ENCODE results near the gene GORASP2.

DNA sequence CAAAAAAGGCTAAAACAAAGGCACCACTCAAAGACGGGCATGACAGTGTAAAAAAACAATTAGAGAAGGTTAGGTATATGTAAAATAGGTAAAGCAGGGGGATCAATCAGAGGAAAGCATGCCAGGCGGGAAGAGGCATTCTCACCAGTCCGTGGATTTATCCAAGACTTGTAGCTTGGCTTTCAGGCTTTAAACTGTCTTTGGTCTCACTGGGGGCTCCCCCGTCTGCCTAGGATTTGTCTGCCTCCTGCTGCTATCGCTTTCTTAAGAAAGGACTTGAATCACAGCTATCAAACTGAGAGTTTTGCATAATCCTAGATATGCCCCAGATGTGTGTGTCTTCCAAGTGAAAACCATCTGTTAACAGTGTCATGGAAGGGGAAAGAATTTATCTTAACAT is 11.1 kb upstream of the GORASP2 start:
- TF ChIP-seq, protein P1, sequence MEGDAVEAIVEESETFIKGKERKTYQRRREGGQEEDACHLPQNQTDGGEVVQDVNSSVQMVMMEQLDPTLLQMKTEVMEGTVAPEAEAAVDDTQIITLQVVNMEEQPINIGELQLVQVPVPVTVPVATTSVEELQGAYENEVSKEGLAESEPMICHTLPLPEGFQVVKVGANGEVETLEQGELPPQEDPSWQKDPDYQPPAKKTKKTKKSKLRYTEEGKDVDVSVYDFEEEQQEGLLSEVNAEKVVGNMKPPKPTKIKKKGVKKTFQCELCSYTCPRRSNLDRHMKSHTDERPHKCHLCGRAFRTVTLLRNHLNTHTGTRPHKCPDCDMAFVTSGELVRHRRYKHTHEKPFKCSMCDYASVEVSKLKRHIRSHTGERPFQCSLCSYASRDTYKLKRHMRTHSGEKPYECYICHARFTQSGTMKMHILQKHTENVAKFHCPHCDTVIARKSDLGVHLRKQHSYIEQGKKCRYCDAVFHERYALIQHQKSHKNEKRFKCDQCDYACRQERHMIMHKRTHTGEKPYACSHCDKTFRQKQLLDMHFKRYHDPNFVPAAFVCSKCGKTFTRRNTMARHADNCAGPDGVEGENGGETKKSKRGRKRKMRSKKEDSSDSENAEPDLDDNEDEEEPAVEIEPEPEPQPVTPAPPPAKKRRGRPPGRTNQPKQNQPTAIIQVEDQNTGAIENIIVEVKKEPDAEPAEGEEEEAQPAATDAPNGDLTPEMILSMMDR (IDR thresholded peaks at IDR 0.05): no peak
- TF ChIP-seq EZH2phosphoT487 (IDR thresholded peaks at IDR 0.05): peak; percentile 21

All from neural progenitor cell (in vitro differentiated cells).